EH (cell line): Measurements from ENCODE around the gene ARMH3.

Experiments used
- DNase-seq: peaks from one replicate; pipeline ENCODE4 v3.0.0-alpha.2; 2015; ENCODE audit warnings: low read depth

ARMH3 gene

GRCh38 chr10:101895781-101896180, 160.2 kb downstream of the ARMH3 start:
- DNase-seq, result no peak

- no peak for DNase-seq
Observed at GRCh38 chr10:101894742-101895141, 161.2 kb downstream of the ARMH3 start.

DNA sequence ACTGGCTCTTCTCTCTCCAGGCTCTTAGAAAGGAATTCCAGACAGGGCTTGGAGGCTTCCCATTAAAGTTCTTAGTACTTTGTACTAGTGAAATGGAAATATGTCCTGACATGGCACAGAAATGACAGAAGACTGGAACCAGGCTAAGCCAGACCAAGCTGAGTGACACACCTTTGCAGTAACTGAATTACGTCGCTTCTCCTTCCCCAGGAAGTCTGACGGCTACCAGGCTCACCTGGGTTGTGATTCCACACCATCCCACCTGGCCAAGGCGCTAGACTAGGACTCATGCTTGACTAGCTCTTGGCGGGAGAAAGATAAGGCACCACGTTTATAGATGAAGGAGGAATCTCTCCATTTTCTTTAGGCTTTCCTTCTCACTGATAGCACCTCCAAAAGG, 161.7 kb downstream of the ARMH3 start:
- no peak for DNase-seq

DNA sequence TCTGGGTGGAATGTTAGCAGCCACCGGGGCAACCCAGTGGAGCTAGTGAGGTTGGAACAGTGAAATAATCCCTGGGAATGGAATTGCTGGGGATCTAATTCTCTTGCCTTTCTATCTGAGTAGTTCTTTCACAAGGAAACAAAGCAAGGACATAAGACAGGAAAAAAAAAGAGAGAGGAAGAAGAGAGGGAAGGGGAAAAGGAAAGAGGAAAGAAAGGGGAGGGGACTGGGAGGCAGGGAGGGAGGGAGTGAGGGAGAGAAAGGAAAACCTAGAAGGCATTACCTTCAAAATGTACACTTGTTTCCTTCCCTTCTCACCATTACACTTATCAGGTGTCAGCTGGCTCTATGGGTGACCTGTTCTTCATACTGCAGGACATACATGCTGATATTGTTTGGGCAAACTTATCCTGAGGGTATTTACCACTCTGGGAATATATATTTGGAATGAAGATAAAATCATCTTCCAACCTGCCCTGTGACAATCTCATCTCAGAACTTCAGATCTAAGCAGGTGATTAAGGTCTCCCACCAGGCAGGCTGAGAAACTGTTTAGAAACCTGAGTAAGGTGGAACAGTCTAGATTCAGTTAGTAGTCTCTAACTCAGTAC, 162.4 kb downstream of the ARMH3 start:
- DNase-seq, result no peak

GRCh38 chr10:101892782-101893391, 163.1 kb downstream of the ARMH3 start:
- peak; percentile 67 for DNase-seq

- DNase-seq, result peak; percentile 81
Observed at GRCh38 chr10:101889256-101890210, 166.4 kb downstream of the ARMH3 start.

DNA sequence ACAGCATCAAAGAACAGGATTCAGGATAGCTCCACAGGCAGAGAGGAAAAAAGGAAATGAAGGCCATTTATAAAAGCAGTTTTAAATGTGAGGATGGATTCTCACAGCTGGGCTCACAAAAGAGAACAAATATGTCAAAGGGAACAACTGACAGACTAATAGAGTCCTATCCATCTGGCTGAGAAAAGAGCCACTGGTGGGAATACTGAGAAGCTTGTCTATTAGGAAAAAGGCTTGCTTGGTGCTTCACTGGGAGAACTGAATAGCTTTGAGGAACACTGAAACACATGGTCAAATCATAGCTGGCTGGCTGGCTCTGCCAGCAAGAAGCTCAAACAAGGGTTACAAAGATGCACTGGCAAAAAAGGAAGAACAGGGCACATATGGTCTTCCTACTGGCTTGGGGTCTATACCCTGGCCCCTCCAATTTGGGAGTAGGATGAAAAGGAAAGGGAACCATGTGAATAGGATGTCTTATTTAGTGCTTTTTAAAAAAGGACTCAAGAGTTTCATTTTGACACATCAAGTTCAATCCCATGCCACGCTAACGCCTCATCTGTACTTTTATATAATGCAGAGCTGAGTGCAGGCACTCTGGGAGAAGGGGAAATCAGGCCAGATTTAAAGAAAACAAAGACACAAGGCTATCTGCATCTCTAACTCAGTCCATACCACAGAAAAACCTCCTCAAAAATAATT, 167.6 kb downstream of the ARMH3 start:
- no peak for DNase-seq

DNA sequence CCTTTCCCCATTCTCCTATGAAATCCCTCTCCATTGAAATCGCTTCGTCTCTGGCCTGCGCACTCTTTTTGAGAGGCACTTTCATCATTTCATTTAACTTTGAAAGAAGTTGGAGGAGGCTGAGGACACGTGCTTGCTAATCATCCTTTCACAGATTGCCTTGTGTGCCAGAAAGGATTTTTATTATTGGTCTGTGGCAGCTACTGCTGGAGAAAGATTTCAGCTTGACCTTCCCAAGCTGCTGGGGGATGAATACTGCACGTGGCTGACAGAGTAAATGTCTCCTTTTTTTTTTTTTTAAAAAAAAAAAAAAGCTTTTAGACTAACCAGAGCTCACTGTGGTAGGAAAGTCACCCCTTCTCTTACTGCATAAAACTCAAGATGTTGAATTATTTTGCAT, 168.2 kb downstream of the ARMH3 start:
- DNase-seq, result no peak

DNA sequence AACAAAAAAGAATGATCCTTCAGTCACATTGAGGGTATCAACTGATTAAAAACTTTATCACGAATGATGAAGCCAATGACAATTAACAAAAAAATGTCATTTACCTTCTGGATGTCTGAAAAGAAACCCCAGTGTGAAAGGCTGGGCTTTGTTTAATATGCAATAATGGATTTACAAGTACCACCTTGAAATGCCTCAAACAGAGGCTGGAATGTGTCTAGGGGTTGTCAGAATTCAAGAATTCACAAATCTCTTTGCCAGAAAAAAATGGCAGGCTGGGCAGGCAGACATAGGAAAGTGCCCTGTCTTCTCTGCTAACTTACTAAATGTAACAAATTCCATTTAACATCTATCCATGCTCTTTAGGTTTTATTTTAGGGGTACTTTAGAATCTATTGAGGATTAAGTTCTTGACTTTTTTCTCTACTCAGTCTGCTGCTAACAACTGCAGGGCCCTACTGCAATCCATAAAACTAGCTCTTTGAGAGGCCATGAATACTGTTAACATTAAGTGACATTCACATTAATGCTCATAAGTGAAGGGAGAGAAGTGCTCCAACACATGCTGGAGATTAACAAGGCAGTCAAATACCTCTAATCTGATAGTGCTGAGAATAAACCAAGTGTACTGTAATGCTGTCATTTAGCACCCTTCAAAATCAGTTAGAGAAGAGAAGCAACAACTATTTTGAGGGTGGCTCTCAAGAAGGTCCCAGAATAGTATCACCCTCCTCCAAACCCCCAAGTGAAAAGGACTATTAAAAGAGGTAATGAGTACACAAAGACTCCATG, 169.3 kb downstream of the ARMH3 start:
- DNase-seq, result no peak

- no peak for DNase-seq
Observed at GRCh38 chr10:101881036-101881774, 174.8 kb downstream of the ARMH3 start.

- no peak for DNase-seq
Observed at GRCh38 chr10:101880232-101880573, 175.8 kb downstream of the ARMH3 start.

DNA sequence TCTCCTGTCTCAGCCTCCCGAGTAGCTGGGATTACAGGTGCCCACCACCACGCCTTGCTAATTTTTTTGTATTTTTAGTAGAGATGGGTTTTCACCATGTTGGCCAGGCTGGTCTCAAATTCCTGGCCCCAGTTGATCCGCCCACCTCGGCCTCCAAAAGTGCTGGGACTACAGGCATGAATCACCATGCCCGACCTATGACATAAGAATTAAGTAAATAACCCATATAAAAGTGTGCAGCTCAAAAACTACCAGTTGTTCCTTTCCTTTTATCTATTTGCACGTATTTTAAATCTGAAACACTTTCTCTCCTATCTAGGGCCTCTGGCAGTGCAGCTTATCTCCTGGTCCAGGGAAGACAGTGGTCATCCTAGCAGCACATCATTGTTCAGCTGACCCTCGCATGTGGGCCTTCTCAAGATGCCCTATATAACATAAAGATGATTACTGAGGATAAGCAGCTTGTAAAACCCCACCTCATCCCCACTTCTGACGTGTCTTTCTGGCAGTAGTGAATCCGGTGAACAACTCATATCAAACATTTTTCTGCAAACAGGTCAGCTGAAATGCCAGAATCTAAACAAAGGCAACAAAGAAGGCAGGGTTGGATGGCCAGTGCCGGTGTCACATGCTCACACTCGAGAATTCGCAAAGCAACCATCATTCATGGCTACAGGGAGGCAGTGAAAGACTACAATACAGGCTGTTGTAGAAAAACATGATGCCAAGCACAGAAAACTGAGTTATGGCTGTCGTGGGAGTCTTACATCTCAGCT, 176.3 kb downstream of the ARMH3 start:
- peak; percentile 81 for DNase-seq

DNA sequence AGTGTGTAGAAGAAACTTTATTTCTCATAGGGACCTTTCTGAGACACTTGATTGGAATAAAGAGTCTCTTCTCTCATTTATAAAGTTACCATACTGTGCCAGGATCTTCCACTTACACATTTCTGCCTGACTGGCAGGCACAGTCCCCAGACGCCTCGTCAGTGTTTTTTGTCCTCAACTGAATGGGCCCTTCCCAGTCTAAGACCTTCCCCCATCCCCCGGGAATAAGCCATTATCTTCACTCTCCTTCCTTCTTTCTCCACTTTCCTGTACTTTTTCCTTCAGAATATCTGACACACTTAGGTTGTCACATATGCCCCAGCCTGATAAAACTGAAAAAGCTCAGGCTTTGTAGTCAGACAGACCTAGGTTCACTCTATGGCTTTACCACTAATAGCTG, 177.1 kb downstream of the ARMH3 start:
- DNase-seq, result peak; percentile 6

- DNase-seq, result no peak
Observed at GRCh38 chr10:101875068-101875688, 180.8 kb downstream of the ARMH3 start.

DNA sequence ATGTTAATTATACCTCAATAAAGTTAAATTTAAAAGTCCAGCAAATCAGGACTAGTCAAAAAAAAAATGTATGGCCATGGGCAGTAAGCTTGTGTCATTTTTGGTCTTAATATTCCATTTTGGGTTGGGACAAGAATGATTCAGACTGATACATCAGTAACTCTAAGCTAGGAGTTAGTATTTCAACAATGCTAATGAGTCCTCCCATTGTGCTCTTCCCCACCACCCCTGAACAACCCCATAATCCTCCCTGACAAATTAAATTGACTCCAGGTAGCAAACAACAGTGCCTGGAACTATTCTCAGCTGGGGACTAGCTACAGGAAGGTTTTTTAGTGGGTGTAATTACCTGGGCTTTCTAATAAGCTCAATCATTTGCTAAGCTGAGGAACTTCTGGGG, 181.7 kb downstream of the ARMH3 start:
- no peak for DNase-seq

DNA sequence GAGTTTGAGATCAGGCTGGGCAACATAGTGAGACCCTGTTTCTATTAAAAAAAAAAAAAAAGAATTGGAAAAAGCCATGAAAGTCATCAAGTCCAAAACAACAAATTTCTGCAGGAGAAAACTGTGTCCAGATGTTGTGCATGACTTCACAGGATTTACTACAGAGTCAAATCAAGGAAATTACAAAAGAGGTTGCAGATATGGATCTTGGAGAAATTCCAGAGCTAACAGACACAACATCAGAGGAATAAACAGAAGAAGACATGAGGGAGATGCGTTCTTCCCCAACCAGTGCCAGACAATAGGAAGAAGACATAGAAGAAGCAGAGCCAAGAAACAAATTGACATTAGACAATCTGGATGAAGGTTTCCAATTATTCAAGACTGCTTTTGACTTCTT, 188.0 kb downstream of the ARMH3 start:
- DNase-seq, result peak; percentile 27

DNA sequence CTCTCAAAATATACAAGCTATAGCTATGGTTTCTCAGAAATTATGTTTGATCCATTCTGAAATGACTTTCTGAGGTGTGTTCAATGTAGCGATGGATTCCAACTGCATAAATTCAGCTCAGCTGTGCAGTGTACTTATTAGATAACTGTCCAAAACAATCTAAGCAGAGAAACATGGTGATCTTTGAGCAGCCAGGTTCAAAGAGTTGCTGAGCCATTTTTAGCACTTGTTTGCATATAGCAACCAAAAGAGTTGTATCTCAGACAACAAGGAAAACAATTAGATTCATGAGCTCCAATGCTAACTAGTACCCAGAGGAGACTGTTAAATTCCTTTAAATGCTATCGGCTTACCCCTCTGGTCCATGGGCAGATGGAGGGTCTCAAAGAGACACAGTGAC, 196.4 kb downstream of the ARMH3 start:
- DNase-seq, result no peak

GRCh38 chr10:101858723-101859500, 197.1 kb downstream of the ARMH3 start:
- DNase-seq, result no peak
